Measurements from ENCODE around the gene NR2E1.

NR2E1 gene

DNA sequence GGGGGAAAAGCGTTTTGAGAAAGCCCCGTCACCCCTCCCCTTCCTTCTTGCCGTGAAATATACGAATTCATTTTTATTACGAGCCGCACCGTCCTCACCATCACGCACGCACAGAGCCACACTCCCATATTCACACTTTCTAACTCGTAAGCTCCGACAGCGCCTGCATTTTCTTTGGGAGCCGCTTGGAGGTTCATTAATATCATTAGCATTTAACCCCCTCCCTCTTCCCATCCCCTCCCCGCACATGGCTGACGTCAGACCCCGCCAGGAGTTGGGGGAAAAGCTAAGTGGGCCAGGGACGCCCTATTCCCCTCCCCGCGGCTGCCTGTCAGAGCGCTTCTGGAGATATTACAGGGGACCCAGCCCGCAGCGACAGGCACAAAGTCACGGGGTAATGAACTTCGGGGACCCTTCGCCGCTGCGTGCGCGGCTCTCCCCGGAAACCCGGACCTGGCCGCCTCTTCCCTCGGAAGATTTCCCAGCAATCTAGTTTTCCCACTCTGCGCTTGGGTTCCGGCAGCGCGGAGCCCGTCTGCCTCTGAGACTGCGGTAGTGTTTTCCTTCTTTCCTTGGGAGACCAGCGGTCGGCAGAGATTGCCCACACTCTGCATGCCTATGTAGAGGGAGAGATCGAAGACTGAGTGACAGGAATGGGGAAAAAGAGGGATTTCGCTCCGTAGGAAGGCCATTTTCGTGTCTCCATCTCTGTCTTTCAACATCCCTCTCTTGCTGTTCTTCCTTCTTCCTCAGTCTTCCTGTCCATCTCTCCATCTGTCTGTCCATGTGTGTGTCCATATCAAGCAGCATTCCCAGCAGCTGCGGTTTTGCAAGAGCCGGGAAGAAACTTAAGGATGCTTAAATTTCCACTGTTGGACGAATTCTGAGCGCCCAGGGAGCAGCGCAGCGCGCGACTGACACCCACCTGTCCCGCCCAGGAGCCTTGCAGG lies at the start of gene NR2E1:
Gene NR2E1 (plus strand): TSS at position 309 of the 950 bp plus-strand sequence. CDS start 744 bp downstream, outside the sequence.
- no peak for DNase-seq

DNA sequence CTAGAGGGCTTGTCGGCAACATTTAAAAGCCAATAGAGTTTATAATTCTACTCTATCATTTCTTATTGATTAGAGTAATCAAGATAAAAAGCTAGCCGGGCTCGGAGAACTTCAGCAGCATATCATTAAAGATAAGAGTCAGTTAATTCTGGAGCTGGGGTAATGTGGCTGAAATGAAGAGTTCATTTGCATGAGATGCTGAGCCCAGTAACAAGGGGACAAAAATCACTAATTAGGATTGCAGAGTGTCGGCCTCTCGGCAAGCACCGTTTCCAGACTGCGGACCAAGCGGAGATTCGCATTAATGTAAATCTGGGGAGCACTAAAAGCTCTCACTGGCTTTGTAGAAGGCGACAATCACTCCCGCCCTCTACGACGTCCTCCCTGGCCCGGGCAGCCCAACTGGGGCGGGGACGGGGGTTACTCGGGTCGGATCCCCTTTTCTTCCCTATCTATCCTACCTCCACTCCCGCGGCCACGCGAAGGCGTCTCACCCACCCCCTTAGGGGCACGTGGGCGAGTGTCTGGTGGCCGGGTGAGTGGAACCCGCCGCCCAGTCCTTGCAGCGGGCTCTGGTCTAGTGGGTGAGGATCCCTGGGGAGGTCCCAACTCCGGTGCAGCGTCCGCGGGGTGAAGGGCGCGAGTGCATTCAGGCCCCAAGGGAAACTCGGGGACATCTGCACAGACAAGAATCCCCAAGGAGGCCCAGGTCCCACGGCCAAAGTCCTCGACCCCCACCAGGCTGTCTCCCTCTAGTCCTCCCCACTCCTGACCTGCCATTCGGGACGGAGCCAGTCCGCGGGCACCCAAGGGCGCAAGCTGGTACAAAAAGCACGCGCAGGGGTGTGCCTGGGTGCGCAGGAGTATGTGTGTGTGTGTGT lies 49.0 kb upstream of the NR2E1 start:
- DNase-seq = no peak

DNA sequence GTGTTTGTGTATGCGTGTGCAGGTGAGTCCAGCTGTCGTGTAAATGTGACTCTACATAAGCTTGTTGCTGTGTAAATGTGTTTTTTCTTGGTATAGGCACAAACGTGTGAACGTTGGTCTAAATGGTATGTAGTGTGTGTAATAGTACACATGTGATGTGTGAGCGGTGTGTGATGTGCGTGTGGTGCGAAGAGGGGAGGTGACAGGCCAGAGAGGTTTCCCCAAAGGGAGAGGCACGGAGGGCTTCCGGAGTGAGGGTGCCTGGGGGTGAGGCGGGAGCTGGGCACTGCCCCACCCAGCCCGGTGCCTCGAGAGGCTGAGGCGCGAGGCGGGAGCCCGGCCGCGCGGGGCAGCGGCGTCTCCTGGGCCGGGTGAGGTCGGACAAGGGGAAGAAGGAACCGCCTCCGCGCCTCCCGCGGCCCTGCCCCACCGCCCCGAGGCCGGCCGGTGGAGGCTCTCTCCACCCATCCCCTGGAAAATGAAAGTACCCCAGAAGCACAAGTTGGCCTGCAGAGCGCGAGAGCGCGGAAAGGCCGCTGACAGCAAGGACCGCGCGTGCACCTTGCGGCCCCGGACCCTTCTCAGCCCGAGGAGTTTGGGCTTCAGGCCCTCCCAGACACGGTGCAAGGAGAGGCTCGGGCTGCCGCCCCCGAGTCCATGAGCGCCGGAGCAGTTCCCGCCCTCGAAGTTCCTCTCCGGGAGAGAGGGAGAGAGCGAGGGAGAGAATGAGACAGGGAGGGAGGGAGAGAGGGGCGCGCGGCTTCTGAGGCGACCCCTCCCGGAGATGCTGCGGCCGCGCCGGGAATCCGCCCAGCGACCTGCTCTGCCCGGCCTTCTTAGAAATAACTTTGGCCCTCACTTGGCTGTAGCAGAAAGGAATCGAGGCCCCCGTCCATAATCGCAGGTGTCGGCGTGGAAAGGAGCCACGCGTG lies 48.1 kb upstream of the NR2E1 start:
- peak in 1 of 2 experiments; percentile 16 for DNase-seq

DNA sequence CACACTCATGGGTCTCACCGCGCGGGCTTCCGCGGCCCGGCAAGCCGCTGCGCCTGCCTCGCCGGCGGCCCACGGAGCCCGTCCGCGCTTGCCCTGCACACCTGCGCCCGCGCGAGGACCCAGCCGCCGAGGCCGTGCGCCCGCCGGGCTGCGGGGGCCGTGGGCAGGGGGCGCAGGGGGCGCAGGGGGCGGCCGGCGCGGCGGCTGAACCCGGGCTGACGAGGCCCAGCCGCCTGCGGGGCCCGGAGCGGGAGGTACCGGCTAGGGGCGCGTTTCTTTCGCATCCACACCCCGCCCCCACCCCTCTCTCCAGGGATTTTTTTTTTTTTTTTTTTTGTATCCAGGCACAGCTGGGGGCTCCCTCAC lies 47.5 kb upstream of the NR2E1 start:
- DNase-seq = no peak

DNA sequence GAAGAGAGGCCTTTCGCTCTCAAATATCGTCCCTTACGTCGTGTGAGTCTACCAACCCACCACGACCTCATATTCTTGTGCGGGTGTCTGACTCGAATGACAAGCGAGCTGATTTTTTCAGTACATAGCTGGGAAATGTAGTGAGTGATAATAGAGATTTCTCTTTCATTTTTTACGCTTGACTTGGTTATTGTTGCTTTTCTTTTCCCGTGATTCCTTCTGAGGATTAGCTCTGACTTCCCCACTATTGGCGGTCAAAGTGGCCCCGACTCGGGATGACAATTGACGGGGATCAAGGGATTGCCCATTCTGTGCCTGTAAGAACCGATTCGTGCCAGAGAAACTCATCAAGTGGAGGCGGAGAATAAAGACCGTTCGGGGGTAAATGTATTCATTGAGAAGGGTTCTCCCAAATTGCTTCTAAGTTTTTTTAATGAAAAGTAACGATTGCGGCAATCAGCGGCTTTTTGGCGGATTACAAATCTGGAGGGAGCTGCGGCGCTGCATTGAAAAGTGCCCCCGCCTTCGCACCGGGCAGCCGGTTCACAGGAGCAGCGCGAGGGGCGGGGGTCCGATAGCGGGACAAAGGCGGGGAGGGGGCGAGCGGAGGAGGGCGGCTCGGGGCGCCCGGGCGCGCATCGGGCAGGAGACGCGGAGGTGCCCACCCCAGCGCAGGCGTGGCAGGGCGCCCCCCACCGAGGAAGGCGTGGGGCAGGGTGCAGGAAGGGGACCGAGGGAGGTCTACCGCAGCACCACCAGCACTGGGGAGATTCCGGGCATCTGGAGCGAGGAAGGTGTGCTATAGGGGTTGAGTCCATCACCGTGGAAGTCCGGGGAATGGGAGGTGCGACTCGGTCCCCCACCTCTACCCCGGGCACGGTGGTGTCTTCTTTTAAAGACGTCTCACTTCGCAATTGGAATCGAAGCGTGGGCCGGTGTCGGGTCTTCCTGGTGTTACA lies 46.7 kb upstream of the NR2E1 start:
- no peak for DNase-seq

DNA sequence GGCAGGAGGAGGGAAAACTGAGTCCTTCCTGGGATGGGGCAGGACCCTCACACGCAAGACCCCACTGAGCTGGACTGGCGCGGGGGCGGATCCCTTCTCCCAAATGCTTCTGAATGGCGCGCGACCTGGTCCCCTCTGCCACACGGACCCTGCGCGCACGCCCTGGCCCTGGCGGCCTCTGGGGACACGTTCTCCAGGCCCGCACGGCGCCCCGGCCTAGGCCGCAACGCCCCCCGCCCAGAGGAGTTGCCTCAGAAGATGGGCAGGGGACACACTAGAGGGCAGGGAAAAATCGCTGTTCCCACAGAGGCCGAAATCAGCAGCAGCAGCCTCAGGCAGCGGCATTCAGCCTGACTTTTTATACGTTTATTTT lies 46.1 kb upstream of the NR2E1 start:
- no peak for DNase-seq

DNA sequence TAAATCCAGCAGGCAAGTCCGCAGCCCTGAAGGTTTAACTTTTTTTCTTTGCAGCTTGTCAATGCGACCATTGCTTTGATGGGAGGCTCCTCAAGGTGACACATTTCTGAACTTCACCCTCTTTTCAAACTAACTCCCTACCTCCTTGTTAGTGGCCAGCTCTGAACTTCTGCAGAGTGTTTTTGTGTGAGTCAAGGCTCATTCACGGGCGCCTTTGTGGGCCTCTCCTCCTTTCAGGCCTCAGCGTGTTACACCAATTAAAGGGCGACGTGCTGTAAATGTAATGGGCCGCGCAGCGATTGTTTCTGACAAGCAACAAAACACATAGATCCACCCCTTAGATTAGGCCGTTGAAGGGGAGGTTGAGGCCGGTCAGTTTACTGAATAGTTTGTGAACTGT lies 45.5 kb upstream of the NR2E1 start:
- no peak for DNase-seq

DNA sequence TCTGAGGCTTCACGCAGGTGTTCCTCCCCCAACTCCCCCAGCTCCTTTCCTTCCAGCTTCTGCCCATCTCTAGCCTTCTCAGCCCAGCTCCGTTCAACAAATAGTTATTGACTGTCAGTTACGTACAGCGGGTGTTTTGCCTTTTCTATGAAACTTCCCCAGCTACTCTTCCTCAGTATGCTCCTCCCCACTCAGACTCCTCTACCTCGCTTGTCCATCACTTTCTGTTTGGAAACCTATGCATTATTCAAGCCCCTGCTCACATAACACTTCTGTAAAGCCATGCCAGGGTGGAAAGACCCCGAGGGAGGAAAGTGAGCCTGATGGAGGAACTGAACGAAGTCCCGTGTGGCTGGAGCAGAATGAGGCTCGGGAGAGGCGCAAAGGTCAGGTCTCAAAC lies 44.2 kb upstream of the NR2E1 start:
- no peak for DNase-seq

DNA sequence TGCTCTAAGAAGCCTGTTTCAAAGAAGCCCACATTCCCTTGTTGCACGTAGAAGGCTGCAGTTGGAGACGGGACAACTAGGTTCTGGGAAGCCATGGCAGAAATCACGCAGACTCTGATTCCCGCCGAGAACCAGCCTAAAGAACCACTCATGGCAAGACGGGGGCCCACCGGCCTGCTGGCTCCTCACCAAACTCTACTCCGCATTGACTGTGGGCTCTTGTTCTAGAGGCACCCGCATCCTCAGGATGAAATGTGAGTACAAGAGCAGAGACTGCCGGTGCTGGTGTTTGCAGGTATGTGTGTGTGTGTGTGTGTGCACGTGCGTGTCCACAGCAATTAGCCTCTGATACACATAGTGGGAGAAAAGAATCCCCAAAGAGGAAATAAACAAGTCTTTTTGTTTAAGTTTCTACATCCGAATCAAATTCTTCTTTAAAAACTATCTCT lies 42.3 kb upstream of the NR2E1 start:
- DNase-seq = no peak

DNA sequence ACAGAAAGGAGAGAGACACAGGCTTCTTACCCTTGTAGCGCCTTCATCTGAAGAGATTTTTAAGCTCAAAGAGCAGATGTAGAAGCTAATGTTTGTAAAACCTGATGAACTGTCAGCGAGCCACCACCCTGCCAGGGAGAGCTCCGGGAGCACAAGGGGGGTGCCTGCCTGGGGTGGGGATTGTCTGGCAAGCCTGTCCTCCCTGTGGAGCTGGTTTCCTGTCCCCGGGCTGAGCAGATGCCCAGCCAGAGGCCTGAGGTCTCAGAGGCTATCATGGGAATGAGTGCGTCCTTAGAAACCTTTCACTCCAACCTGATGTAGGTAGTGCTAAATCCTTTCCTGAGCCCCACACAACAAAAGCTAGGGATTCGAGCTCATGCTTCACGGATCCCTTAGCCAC lies 41.9 kb upstream of the NR2E1 start:
- DNase-seq = no peak

DNA sequence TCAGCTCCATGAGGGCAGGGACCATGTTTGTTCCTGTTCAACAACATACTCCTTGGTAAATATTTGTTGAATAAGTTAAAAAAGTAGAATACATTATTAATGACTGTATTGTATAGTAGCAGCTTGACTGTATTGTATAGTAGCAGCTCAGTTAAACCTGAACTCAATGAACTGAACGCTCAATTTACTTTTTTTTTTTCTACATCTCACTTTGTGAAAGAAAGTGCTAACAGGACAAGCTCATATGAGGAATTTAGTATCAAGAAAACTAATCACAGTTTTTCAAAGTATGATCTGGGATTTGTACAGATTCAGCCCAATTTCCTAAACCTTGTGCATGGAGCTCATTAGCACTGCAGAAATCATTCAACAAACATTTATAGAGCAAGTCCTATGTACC lies 38.8 kb upstream of the NR2E1 start:
- no peak for DNase-seq

DNA sequence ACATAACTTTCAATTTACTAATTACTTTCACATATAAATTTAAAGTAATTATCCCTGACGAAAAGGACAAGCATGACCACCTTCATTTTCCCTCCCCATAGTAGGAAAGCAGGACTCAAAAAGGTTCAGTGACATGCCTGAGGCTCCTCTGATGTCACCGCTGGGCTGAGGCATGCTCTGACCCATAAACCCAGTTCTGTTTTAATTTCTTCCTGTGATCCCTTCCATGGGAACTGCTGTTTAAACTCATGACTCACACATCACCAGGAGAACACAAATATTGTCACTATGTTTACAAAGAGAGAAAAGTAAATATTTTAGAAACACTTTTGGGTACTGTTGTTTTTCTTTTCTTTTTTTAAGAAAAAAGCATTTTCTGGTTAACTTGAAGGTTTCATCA lies 38.0 kb upstream of the NR2E1 start:
- peak in 1 of 2 experiments; percentile 10 for DNase-seq

DNA sequence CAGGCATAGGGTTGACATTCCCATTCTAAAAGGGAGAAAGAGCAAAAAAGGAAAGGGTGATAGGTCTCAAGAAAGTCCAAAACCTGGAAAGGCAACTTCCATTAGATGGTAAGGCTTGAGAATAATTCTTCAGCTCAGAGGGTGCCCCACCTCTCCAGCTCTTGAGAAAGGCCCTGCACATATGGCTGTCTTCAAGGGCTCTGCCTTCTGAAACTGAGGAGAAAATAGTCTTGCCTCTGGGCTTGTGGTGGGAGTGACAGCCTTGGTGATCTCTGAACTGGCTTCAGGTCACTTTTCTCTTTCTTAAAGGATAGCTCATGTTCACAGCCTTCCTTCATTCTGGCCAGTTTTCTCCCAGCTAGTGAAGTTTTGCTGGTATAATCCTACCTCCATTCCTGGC lies 35.6 kb upstream of the NR2E1 start:
- no peak for DNase-seq

DNA sequence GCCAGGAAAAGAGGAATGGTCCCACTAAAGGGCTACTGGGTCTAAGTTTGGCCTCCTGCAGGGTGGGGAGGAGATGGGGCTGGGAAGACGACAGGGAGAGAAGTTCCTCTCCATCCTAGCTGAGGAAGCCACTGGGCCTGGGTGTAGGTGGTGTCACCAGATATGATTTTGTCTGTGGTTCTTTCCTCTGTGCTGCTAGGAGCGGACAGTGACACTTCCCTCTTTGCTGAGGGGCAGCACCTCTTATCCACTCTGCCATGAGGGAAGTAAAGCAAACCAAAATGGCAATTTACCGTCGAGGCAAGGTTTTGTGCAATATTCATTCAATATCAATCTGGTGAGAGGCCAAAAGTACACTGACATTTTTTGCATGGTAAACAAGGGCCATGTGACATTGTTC lies 33.0 kb upstream of the NR2E1 start:
- no peak for DNase-seq

DNA sequence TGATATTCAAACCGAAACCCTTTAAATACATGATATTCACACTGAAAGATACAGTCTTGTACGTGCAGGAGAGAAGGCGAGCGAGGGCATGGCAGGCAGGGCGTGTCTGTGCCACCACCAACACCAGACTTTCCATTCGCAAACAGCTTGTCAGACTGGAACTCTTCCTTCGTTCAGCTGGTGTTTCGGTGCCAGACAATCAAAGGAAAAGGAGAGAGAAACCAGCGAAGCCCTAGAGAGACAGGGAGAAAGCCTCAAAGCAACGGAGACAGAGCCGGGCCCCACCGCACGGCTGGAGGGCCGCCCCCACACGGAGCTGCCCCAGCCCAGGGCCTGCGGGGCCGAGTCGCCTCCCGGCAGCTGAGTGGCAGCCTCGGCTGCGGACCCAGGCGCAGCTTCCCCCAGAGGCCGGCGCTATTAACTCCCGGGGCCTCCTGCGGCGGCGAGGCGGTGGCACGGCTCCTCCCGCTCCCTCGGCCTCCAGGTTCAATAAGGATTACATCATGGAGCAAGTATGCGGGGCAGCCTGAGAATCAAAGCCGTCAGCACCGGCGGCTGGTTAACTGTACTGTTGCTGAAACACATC lies 32.1 kb upstream of the NR2E1 start:
- DNase-seq = peak in 1 of 2 experiments; percentile 44

DNA sequence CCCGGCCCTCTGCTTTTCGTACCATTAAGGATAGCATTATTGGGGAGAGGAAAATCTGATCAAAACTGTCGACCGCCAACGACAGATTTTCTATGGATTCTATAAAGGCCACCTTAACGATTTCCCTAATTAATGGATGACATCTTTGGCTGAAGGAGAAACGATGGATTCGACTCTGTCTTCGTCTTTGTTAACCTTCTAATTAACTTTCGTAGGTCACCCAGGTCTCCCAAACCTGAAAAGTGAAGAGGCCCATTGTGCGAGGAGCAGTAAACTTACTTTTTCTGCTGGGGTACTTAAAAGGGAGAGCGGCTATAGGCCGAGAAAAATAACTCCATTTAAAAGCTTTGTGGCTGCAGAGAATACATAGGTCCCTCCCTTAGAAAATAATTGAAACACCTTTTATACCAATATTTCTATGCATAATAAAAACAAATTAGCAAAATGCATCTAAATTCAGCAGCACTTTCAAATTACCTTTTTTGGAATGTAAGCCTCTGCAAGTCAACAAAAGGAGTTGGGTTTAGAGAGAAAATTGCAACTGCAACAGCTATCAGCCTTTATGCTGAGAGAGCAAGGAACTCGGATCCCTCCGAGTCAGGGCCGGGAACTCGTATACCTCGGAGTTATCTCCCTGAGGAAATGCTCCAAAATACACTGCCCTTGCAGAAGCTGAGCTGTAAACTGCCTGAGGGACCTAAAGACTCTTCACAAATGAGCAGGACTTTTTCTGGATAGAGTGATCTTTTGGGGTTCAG lies 31.4 kb upstream of the NR2E1 start:
- DNase-seq = no peak

DNA sequence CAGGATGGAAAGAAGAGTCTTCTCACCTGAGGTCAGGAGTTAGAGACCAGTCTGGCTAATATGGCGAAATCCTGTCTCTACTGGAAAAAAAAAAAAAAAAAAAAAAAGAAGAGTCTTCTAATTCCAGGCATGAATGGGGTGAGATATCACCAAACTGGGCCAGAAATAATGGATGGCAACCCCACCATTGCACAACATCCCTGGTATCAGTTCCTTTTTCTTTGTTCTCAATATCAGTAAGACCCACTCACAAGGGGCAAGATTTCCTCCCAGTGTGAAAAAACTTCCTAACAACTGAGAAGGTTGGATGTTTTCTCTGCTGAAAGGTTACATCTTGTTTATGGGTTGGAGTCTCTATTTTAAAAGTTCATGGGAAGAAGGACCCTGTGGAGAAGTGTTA lies 23.6 kb upstream of the NR2E1 start:
- DNase-seq = no peak

DNA sequence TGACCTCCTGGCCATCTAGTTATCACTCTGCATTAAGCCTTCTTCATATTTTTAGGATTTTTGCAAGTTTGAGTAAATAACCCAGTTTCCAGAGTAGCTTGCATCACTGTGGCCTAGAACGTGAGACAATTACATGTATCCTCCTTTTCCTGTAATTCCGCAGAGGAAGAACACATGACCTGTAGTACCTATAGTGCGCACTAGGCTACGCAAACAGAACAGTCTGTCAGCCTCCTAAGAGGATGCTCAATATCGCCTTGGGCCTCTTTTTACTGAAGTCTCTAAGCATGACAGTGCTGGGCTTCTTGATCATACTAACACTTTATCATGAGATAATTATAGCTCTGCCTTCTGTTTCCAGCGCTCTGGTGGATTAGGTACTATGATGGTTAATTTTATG lies 20.2 kb upstream of the NR2E1 start:
- DNase-seq = no peak

DNA sequence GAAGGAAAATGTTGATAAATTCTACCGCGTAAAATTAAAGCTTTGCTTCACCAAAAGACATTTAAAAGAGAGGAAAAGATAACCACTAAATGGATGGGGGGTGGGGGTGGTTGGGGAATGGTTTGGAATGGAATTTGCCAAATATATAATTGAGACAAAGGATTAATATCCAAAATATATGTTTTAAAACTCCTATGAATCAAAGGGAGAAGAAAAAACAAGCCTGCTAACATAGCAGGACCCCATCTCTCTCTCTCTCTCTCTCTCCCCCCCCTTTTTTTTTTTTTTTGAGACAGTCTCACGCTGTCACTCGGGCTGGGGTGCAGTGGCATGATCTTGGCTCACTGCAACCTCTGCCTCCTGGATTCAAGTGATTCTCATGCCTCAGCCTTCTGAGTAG lies 13.4 kb upstream of the NR2E1 start:
- DNase-seq = no peak

Data from NCI-H1930 (cell line).